ENCODE measurements around the gene TTLL9. TPM values are rescaled to one million over a fixed set of nuclear protein-coding genes. Genes with fewer than 3 reads are reported as not detected.

TTLL9 gene
- total and polyA plus RNA-seq, 7 donors, result 0.15 to 1.1 TPM; not detected in 5

DNA sequence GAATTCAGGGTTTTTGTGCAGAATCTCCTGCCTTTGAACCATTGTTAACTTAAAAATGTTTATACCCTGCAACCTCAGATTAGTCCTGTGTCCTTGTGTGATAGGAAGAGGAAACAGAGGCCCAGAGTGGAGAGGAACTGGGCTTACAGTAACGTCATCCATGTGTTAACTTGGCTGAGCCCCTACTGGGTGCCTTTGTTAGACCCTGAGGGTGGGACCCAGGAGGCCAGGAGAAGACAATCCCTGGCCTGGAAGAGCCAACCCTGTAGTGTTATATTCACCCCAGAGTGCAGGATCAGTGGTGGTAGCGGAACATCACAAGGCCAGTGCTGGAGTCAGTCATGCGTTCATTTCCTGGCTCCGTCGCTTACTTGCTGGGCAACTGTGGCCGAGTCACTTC is 40.7 kb upstream of the TTLL9 start:
- H3K9me3 ChIP-seq, result no peaks in the 10 kb centered on the region
- no peak overlapping the region for H3K4me3 ChIP-seq
- WGBS, 2 donors, result 84 to 88% methylated on average over 6 of the region's 6 CpGs
- no peaks in the 10 kb centered on the region for H3K4me1 ChIP-seq
- H3K36me3 ChIP-seq, result no peaks in the 10 kb centered on the region
- H3K27me3 ChIP-seq, result peaks cover 0 to 9% (median 0%) of the 10 kb centered on the region in 3 donors
- intact Hi-C loops (cut with DNase I), result no loop called here
- no peak overlapping the region for H3K27ac ChIP-seq
- no peak for TF ChIP-seq POLR2AphosphoS5 (IDR thresholded peaks at IDR 0.05)
- no peak for TF ChIP-seq EP300 (IDR thresholded peaks at IDR 0.05)
- TF ChIP-seq, protein P1, sequence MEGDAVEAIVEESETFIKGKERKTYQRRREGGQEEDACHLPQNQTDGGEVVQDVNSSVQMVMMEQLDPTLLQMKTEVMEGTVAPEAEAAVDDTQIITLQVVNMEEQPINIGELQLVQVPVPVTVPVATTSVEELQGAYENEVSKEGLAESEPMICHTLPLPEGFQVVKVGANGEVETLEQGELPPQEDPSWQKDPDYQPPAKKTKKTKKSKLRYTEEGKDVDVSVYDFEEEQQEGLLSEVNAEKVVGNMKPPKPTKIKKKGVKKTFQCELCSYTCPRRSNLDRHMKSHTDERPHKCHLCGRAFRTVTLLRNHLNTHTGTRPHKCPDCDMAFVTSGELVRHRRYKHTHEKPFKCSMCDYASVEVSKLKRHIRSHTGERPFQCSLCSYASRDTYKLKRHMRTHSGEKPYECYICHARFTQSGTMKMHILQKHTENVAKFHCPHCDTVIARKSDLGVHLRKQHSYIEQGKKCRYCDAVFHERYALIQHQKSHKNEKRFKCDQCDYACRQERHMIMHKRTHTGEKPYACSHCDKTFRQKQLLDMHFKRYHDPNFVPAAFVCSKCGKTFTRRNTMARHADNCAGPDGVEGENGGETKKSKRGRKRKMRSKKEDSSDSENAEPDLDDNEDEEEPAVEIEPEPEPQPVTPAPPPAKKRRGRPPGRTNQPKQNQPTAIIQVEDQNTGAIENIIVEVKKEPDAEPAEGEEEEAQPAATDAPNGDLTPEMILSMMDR (IDR thresholded peaks at IDR 0.05), result no peak
- TF ChIP-seq POLR2A (IDR thresholded peaks at IDR 0.05), result no peak
- DNase-seq, result no peak

DNA sequence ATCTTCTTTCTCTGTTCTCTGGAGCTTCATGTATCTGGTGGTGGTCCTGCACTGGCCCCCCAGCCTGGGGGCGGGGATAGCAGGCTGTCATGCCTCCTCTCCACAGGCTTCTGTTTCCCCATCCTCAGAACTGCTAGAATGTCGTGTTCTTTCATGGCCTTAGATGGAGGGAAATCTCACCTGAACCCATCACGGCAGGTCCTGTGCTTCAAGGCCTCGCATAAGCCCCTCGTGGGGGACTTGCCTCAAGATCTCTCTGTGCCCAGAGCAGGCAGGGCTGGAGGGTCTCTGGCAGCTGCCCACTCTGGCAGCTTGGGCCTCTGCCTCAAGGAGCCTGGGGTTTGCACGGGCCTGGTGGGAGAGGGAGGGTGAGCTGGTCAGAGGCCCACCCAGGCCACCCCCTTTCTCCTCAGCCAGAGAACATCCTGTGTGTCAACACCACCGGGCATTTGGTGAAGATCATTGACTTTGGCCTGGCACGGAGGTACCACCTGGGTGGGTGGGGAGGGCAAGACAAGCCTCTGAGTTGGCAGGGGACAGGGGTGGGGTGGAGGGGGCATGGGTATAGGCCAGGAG is 39.9 kb upstream of the TTLL9 start:
- 78 to 91% methylated on average over 8 of the region's 8 CpGs for WGBS, 2 donors
- intact Hi-C loops (cut with DNase I), result no loop called here
- TF ChIP-seq POLR2A (IDR thresholded peaks at IDR 0.05) (no peak), POLR2AphosphoS5 (IDR thresholded peaks at IDR 0.05) (no peak), EP300 (IDR thresholded peaks at IDR 0.05) (no peak)
- TF ChIP-seq, protein P1 (IDR thresholded peaks at IDR 0.05), result no peak
- Histone ChIP-seq H3K27me3 (peaks cover 0 to 9% (median 0%) of the 10 kb centered on the region in 3 donors), H3K9me3 (no peaks in the 10 kb centered on the region), H3K27ac (no peak overlapping the region), H3K4me1 (peaks cover 0 to 1% (median under 1%) of the 10 kb centered on the region in 4 donors), H3K36me3 (no peaks in the 10 kb centered on the region), H3K4me3 (no peak overlapping the region)
- no peak for DNase-seq

DNA sequence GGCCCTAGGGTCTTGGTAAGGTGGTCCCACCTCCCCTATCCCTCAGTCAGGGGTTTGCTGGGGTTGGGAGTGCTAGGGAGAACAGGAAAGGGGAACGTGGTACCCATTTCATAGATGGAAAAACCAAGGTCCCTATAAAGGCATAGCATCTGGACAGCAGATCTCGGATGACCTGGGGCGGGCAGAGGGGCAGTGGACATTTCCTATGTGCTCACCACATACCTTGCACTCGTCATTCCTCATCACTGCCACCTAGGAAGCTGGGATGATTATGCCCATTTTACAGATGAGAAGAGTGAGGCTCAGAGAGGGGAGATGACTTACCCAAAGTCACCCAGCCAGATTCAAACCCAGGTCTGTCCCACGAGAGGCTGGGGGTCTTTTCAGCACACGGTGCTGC is 39.2 kb upstream of the TTLL9 start:
- DNase-seq, result no peak
- intact Hi-C loops (cut with DNase I), result no loop called here
- 87 to 88% methylated on average over 6 of the region's 6 CpGs for WGBS, 2 donors
- peaks cover 0 to 9% (median 6%) of the 10 kb centered on the region in 4 donors for H3K4me1 ChIP-seq
- H3K4me3 ChIP-seq, result no peak overlapping the region
- H3K27me3 ChIP-seq, result peaks cover 0 to 9% (median 0%) of the 10 kb centered on the region in 3 donors
- no peaks in the 10 kb centered on the region for H3K36me3 ChIP-seq
- H3K9me3 ChIP-seq, result no peaks in the 10 kb centered on the region
- no peak overlapping the region for H3K27ac ChIP-seq
- TF ChIP-seq EP300 (IDR thresholded peaks at IDR 0.05) (no peak), POLR2AphosphoS5 (IDR thresholded peaks at IDR 0.05) (no peak), POLR2A (IDR thresholded peaks at IDR 0.05) (no peak)
- TF ChIP-seq, protein P1 (IDR thresholded peaks at IDR 0.05), result no peak

DNA sequence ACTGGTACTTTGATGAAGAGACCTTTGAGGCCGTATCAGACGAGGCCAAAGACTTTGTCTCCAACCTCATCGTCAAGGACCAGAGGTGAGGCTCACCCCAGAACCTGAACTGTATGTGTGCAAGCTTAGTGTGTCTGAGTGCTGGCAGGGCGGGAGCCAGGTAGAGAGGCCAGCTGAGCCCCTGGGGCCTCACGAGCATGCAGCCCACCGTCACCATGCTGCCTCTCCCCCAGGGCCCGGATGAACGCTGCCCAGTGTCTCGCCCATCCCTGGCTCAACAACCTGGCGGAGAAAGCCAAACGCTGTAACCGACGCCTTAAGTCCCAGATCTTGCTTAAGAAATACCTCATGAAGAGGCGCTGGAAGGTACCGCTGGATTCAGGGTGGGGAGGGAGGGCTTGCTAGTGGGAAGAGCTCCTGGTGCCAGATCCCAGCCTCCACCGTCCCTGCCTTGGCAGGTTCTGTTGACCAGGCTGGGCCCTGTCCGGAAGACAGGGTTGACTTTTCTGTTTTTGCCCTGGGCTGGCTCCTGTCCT is 38.6 kb upstream of the TTLL9 start:
- Histone ChIP-seq H3K9me3 (no peaks in the 10 kb centered on the region), H3K4me3 (no peak overlapping the region), H3K36me3 (no peaks in the 10 kb centered on the region), H3K27me3 (peaks cover 0 to 9% (median 0%) of the 10 kb centered on the region in 3 donors), H3K4me1 (peaks cover 0 to 15% (median 12%) of the 10 kb centered on the region in 4 donors), H3K27ac (no peak overlapping the region)
- TF ChIP-seq POLR2AphosphoS5 (IDR thresholded peaks at IDR 0.05) (no peak), EP300 (IDR thresholded peaks at IDR 0.05) (no peak), POLR2A (IDR thresholded peaks at IDR 0.05) (no peak)
- TF ChIP-seq, protein P1 (IDR thresholded peaks at IDR 0.05), result no peak
- intact Hi-C loops (cut with DNase I), result no loop called here
- WGBS, 2 donors, result 82 to 92% methylated on average over 17 of the region's 17 CpGs
- DNase-seq, result no peak
